LoVo (cell line): ENCODE data around the gene STK31.
"Not testable (repeated sequence)": the region's sequence is repeated elsewhere in the genome, so short reads cannot be mapped to it uniquely, and the experiment has no call there.

Experiments
- DNase-seq: peaks from one replicate; pipeline ENCODE4 v3.0.0-alpha.2; 2016; ENCODE audit warnings: low spot score

The STK31 gene

DNA sequence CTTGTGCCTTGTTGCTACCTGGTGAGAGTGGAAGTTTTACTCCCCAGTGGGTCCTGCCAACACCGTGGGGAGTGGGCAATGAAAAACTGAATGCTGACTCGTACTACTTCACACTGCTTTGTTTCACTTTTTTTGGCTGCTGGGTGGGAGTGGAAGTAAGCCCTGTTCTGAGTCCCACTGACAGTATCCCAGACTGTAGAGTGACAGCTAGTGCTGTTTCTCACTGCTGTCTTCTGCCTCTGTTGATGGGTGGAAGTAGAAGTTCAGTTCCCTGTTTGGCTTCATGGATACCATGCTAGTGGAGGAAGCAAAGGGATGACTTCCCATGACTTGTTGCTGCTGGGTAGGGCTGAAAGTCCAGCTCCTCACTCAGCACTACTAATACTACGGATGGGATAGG, 98.4 kb downstream of the STK31 start:
- no peak for DNase-seq

GRCh38 chr7:23810099-23810498, 100.1 kb downstream of the STK31 start:
- DNase-seq: no peak

GRCh38 chr7:23811540-23811939, 101.5 kb downstream of the STK31 start:
- DNase-seq: no peak

GRCh38 chr7:23828125-23828524, 118.1 kb downstream of the STK31 start:
- not testable (repeated sequence) for DNase-seq

DNA sequence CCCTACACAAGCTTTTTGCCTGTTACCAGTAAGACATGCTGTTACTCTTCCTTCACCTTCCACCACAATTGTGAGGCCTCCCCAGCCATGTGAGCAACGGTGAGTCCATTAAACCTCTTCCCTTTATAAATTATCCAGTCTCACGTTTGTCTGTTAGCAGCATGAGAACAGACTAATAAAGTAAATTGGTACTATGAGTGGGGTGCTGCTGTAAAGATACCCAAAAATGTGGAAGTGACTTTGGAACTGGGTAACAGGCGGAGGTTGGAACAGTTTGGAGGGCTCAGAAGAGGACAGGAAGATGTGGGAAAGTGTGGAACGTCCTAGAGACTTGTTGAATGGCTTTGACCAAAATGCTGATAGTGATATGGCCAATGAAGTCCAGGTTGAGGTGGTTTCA, 122.7 kb downstream of the STK31 start:
- not testable (repeated sequence) for DNase-seq

DNA sequence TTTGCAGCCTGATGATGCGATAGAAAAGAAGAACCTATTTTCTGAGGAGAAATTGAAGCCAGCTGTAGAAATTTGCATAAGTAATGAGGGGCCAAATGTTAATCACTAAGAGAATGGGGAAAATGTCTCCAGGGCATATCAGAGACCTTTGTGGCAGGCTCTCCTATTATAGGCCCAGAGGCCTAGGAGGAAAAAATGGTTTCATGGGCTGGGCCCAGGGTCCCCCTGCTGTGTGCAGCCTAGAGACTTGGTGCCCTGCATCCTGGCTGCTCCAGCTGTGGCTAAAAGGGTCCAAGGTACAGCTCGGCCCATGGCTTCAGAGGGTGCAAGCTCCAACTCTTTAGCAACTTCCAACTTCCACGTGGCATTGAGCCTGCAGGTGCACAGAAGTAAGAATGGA, 123.4 kb downstream of the STK31 start:
- DNase-seq: no peak

DNA sequence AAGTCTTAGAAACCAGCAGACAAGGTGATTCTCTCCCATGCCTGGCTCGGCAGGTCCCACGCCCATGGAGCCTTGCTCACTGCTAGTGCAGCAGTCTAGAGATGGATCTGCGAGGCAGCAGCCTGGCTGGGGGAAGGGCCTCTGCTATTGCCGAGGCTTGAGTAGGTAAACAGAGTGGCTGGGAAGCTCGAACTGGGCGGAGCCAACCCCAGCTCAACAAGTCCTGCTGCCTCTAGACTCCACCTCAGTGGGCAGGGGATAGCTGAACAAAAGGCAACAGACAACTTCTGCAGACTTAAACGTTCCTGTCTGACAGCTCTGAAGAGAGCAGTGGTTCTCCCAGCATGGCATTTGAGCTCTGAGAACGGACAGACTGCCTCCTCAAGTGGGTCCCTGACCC, 134.8 kb downstream of the STK31 start:
- DNase-seq: not testable (repeated sequence)

DNA sequence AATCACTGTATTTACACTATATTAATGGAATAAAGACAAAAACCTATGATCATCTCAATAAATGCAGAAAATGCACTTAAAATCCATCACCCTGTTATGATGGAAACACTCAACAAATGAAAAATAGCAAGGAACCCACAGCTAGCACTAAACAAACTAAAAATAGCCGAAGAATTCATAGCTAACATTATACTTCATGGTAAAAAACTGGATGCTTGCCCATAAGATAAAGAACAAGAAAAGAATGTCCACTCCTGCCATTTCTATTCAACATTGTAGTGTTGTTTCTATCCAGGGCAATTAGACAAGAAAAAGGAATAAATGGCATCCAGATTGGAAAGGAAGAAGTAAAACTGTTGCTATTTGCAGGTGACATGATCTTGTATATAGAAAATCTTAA, 142.1 kb downstream of the STK31 start:
- no peak for DNase-seq

DNA sequence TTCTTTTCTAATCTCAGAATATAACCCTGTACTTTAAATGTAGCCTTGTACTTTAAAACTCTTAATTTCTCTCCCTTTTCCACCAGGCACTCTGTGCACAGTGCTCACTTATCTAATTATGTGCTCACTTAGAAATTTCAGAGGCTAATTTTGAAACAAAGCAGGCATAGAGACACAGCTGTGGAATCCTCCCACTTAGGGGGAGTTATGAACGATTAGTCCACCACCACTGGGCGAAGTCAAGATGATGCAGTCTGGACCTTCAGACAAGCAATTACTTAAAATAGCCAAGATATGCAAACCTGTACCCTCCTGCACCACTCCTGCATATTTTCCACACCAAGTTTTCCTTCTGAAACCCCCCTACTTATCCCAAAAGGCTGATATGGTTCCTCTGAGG, 143.0 kb downstream of the STK31 start:
- no peak for DNase-seq

- DNase-seq: peak; percentile 55
Measured at GRCh38 chr7:23863209-23863787, 153.3 kb downstream of the STK31 start.

DNA sequence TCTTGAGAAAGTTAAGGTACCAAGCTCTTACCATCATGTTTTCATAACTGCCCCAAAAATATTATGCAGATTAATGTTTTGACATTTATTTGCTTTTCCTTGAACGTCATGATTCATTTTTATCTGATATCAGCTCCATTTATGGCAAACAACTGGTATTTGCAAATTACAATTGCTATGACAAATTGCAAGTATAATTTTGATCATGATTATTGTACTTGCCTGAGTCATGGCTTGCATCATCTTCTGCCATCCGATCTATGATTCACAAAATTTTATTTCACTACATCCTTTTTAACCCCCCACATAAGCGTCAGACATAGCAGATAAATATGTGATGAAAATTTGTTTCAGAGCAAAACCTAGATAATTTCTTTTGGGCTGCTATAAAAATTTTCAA, 155.0 kb downstream of the STK31 start:
- DNase-seq: no peak

- no peak for DNase-seq
Measured at GRCh38 chr7:23873306-23873705, 163.3 kb downstream of the STK31 start.

GRCh38 chr7:23876526-23876925, 166.5 kb downstream of the STK31 start:
- not testable (repeated sequence) for DNase-seq
